Activated CD4-positive, alpha-beta T cell treated with anti-CD3 and anti-CD28 coated beads, Interleukin-2, amount 50 U/mL, for 24 hours (primary cell): Measurements from ENCODE around the gene SEMA4C.

Experiments
- DNase-seq, 2 donors: peaks; one replicate each; pipeline ENCODE4 v3.0.0-alpha.2; 2020; ENCODE audit warnings: low read depth in 1 of 2, low spot score in 1 of 2

SEMA4C gene, protein sequence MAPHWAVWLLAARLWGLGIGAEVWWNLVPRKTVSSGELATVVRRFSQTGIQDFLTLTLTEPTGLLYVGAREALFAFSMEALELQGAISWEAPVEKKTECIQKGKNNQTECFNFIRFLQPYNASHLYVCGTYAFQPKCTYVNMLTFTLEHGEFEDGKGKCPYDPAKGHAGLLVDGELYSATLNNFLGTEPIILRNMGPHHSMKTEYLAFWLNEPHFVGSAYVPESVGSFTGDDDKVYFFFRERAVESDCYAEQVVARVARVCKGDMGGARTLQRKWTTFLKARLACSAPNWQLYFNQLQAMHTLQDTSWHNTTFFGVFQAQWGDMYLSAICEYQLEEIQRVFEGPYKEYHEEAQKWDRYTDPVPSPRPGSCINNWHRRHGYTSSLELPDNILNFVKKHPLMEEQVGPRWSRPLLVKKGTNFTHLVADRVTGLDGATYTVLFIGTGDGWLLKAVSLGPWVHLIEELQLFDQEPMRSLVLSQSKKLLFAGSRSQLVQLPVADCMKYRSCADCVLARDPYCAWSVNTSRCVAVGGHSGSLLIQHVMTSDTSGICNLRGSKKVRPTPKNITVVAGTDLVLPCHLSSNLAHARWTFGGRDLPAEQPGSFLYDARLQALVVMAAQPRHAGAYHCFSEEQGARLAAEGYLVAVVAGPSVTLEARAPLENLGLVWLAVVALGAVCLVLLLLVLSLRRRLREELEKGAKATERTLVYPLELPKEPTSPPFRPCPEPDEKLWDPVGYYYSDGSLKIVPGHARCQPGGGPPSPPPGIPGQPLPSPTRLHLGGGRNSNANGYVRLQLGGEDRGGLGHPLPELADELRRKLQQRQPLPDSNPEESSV

DNA sequence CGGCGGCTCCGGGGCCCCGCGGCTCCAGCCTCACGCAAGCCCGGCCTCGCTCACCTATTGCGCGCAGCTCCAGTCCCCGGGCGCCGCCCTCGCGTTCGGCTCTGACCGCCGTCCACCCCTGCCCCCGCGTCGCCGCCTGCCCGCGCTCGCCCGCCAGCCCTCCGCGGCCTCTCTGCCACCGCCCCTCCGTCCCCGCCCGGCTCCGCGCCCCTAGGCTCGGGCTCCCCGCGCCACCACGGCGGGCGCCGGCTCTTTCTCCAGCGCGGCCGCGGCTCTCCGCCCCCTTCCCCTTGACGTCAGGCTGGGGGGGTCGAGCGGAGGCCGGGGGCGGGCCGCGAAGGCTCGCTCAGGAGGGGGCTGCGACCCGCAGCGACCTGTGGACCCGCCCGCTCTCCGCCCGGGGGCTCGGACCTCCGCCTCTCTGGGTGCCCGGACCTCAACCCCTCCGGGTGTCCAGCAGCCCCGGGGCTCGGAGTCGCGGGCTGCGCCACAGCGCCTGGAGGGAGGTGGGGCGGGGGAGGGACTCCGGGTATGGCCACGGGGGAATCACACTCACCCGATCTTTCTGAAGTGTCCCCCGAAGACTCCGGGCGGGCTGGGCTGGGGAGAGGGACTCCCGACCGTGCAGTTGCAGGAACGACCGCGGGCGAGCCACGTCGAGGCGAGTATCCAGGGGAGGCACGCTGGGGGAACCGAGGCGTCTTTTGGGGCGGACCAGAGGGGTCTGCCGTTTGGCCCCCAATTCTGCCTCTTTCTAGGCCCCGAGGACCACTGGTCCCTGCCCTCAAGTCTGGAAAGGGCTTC lies at the start of gene SEMA4C:
Gene SEMA4C (minus strand): TSS at position 259 of the 804 bp plus-strand sequence. CDS start 2,194 bp downstream, outside the sequence.
- no peak for DNase-seq

DNA sequence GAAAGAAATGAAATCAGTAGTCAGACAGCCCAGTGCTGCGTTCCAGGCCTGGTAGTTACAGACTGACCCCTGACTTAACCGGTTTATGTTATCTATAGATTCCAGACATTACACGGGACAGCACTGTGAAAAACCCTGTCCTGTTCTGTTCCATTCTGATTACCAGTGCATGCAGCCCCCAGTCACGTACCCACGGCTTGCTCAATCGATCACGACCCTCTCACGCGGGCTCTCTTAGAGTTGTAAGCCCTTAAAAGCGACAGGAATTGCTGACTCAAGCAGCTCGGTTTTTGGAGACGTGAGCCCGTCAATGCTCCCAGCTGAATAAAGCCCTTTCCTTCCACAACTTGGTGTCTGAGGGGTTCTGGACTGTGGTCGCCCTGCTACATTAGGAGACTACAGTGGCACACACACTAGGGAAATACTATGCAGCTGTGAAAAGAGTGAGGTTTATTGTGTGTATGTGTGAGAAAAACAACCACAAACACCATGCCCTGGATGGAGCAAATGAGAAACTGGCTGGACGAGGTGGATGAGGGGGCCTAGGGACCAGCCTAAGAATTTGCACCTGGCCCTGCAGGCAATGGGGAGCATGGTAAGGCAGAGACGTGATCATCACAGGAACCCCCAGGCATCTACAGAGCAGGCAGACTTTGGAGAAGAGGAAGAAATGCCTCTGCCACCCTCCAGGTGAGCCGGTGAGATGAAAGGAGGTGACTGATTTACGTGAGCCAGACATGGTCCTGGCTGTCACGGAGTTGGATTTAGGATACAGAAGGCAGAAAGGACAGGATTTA lies 49.1 kb upstream of the SEMA4C start:
- no peak for DNase-seq

DNA sequence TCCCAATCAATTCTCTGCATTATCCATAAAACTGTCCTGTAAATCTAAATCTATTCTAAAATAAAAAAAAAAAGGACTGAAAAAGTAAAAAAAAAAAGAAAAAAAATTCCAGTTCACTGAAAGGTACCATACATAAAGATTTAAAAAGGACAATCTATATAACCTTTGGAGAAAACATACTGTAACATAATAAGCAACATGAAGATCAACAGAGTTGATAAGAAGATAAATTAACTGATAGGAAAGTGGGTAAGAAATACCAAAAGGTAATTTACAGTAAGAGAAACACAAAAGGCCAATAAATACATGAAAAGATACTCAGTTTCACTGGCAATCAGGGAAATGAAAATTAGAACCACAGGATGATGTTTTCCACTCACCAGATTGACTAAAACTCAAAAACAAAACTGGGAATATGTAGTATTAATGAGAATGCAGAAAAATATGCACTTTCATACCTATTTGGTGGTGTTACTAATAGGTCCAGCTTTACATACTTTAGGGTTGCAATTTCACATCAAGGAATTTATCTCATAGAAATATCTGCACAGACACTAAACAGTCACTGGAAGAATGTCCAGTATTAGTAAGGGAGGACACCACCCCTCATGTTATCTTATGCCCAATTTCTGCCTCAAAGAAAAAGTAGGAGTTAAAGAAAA lies 48.3 kb upstream of the SEMA4C start:
- no peak for DNase-seq

DNA sequence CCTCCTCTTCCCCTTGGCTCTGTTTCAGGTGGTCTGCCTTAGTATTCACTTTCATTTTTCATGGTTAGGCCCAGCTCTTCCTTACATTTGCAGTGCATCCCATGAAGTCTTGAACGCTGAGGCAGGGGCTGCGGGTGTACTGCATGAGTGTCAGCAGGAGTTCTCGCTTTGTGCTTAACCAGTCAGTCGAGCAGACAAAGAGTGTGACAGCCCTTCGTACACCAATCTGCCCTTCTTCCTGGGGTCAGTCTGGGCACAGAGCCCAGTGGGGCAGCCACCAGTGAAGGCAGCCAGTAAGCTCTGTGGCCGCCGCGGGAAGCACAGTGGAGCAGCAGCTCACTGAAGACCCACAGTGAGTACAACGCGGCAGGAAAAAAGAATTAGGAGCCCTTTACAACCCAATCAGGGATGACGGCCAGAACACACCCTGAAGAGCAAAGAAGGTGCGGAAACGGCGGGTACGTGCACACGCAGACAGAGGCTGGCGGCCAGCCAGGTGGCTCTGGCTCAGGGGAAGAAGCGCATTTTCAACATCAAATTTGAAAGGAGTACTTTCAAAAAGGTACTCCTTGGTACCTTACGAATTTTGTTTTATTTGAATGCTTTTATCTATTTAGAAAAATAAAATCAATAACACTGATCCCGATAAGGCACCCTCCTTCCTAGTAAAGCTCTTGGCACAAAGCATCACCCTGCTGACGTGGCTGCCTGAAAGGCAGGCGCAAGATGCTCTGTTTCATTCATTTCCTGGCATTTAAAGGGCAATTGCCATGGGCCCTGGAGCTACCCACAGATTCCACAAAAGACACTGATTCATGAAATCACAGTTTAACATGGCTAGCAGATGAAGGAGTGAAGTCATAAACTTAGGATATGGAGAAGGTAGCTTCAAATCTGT lies 47.0 kb upstream of the SEMA4C start:
- DNase-seq: no peak

DNA sequence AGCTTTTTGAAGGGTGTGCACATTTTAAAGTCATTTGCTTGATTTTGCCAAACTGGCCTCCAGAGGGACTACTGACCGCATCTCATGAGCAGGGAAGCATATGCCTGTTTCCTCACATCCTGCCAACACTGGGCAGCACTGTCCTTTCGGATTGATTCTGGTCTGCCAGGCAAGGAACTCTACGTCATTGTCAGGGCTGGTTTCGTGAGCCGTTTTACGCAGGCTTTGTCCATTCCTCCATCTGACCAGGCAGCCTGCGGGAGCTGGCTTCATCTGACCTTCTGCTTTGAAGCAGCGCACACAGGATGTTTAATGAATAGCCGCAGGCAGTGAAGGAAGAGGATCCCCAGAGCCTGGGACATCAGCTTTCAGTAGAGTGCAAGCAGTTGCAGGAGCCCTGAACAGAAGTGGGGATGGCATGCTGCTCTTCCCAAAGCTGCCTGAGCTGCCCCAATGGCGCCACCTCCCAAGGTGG lies 46.3 kb upstream of the SEMA4C start:
- DNase-seq: no peak

DNA sequence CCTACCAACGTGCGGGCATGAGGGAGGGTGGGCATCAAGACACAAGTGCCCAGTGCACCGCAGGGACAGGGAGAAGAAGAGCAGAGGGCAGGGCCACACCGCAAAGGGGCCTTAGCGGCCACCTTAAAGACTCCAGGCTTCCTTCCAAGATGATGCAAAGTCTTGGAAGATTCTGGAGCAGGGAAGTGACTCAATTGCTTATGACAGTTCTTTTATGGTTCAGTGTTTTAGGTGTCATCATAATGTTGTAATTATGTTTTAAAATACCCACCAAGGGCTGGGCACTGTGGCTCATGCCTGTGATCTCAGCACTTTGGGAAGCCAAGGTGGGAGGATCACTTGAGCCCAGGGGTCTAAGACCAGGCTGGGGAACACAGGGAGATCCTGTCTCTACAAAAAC lies 44.5 kb upstream of the SEMA4C start:
- DNase-seq: no peak

DNA sequence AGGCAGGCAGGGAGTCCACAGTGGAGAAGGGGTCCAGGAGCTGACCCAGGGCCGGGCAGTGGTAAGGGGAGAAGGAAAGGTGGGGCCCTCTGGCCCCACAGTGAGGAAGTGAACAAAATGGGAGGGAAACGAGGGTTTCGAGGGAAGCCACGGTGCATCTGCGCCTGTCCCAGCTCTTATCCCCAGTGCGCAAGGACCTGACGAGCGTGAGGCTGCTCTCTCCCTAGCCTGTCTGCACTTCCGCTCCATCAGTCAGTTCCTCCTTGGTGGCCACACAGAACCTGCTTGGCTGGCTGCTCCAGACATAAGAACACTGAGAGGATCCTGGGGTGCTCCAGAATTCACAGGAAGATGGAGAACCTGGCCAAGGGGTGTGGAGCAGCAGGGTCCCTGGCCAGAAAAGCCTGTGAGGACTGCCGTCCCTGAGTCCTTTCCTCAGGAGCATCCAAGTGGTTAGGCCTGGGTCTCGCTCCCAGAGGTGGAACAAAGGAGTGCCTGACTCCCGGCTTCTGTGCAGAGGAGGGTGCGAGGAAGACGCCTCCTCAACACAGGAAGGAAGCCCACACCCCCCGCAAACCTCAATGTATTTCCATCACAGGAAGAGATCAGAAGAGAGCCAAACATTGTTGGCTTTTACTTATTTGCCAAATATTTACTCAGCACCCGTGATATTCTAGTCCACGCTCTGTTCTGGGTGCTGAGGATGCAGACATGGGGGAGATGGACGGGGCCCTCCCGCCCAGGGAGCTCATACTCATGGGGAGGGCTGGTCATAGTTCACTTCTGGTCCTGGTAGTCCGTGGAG lies 43.7 kb upstream of the SEMA4C start:
- DNase-seq: peak in 1 of 2 donors; percentile 30

DNA sequence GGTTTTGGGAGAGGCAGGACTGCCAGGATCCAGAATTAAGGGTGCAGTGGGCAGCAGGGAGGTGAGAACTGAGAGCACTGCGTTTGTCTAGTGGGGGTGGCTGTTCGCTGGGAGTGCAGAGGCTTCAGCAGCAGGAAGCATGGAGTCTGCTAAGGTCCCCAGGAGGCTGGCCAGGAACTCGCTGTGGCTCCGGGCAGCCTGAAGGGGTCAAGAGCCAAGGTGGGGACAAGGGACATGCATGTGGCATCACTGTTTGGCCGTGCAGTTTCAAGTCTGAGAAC lies 43.2 kb upstream of the SEMA4C start:
- DNase-seq: no peak

DNA sequence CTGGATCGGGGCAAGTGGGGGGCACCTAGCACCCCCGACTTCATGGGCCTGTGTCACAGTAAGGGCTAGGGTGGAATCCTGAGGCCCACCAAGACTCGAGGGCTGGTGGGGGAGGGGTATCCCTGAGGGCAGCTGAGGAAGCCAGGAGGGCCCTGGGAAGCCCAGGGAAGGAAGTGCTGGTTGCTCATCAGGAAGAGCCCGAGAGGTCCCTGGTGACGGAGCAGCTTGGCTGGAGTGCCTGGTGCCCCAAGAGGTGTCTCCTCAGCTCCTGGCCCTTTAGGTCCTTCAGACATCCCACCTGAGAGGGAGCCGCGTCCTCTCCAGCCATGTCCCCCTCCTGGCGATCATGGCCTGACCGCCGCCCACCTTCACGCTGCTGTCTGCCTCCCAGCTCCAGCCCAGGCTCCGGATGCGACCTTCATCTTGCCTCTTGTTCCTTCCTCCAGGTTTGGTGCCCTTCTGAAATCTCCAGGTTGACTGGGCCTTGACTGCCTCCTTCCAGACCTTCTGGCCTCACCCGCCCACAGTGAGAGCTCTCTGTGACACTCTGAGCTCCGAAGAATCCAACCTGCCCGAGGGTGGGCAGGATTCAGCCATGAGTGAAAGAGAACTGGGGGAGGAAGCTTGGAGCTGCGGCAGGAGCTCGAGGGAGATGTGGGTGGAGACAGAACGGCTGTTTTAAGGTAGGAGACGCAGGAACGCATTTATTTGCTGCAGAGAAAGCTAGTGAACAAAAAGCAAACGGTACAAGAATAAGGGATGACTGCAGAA lies 42.7 kb upstream of the SEMA4C start:
- no peak for DNase-seq

DNA sequence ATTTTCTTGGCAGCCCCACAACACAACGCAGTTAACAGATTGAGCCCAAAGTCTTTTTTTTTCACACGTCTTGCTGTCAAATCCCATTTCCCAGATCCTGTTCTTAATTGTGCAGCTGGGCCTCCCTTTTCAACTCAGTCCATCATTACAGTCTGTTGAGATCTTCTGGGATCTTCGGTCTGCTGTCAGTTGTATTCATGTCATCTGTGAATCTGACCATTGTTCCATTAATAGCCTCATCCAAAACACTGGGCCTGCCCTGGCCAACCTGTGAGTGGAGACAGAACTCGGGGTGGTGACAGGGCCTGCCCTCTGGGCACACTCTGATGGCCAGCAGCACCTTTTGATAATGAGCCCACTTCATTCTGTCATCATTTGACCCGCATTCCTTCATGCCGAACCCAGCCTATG lies 39.7 kb upstream of the SEMA4C start:
- DNase-seq: no peak

DNA sequence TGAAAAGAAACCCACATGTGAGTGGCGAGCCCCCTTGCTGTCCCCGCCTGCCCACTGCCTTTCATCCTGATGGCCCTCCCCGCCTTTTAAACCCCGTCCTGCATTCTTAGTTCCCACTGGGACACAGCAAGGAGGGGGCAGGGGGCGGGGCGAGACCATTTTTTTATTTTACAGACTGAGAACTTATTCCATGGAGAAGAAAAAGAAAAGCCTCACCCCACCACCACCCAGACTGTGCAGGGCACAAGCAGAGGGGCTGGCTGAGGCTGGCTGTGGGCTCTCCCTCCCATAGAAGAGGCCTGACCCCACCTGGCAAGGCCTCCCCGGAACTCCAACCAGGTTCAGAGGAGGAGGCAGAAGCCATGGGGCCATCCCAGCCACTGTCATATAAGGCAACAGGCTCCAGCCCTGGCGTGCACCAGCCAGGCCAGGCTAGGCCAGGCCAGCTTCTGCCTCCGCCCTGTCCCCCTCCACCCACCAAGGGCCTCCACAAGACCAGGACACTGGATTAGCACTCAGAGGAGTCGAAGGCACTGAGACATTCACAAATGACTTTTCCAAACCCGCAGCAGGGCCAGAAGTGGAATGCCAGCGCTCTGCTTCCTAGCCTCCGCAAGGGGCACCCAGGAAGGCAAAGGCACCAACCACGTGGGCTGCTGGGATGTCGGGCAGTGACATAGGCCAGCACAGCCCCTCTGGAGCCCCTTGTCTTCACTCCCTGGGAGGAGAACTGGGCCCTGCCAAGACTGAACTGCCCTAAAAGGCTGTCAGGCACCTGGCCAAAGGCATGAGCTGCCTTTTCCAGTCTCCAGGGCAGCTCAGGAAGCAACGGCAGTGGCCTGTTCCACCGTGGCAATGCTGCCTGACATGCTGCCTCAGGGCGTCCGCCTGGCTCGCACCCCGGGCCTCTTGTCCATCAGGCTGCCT lies 37.5 kb upstream of the SEMA4C start:
- no peak for DNase-seq

DNA sequence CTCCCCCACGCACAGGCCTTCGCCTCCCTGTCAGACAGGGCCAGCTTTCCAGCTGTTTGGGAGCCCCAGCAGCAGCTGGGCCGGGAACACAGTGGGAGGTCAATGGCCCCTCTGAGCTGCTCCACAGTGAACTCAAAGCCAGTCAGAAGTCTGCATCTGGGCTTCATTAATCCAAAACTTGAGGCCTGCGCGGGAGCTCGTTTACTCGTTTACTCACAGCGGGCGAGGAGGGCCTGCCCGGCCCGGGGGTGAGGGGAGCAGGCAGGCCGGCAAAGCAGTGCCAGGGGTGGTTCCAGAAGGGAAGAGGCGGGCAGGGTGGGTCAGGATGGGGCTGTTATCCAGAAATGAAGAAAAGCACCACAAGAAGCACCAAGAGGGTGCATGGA lies 36.8 kb upstream of the SEMA4C start:
- DNase-seq: no peak

DNA sequence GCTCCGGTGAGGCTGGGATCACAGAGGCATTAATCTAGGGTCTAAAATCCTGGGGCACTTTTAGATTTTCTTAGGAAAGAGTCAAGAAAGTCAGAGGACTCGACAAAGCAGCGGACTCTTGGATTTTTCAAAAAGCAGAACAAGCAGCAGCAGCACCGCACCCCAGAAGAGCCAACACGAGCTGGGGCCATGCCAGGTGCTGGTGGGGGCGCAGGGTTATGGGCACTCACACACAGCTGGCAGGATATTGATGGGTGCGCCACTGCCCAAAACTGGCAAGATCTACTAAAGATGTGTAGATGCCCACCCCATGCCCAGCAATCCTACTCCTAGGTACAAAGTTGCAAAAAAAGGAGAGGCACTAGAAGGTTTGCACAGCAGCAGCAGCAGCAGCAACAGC lies 33.9 kb upstream of the SEMA4C start:
- DNase-seq: no peak

DNA sequence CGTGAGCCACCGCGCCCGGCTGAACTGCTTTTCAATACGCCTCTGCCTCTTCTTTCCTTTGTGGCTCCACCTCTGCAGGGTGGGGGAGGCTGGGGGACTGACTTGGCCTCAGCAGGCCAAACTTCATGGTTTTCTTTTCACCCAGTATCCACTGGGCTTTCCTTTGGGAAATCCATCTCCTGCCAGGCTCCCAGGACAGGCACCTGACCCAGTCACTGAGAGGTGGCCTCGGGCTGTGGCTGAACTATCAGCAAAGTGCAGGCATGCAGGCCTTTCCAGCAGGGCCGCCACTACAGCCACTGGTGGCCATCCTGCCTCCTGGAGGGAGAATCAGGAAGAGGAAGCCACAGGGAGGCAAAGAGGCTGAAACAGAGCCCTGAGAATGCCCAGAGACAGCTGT lies 33.4 kb upstream of the SEMA4C start:
- no peak for DNase-seq

DNA sequence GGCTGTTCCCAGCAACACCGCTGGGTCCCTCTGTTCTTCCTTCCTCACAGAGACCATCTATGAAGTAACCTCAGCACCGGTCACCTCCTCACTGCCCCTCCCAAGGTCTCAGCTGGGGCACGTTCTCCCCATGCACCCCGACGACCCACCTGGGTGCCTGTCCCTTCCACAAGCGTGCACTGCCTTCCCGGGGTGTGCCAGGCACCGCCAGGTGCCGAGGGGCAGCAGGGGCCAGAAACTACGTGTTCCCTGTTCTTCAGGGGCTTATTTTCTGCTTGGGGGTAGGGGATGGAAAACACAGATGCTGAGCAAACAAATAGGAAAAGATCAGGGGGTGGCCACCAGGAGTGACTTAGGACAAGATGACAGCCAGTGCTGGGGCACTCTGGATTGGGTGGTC lies 30.4 kb upstream of the SEMA4C start:
- no peak for DNase-seq

DNA sequence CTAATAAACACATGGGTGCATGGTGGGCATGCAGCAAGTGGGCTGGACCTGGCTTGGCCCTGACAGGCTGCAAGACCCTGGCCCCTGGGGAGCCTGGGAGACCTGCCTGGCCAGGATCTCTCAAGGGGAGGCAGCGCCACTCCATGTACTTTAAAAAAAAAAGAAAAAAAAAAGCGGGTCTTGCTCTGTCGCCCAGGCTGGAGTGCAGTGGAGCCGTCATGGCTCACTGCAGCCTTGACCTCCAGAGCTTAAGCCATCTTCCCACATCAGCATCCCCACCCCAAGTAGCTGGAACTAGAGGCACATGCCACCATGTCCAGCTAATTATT lies 29.5 kb upstream of the SEMA4C start:
- DNase-seq: no peak
